Measurements from ENCODE around the gene HSD11B1. TPM values are rescaled to one million over a fixed set of nuclear protein-coding genes. Genes with fewer than 3 reads are reported as not detected.

The HSD11B1 gene
- polyA plus RNA-seq, 2 donors: 0.24 to 0.41 TPM

GRCh38 chr1:209747580-209748262, 43.1 kb downstream of the HSD11B1 start:
- Histone ChIP-seq H3K9me3 (ENCODE audit: control insufficient read depth in 2 of 2, insufficient read depth in 1 of 2, low read depth in 1 of 2, low read length in 1 of 2) (no peaks in the 10 kb centered on the region), H3K4me1 (ENCODE audit: control insufficient read depth in 2 of 2, insufficient read depth in 2 of 2, low read length in 1 of 2) (peaks cover 4 to 5% of the 10 kb centered on the region in 2 donors), H3K4me3 (ENCODE audit: low read depth in 1 of 2, low read length in 2 of 2) (peak overlapping the region; percentile 14 to 21), H3K27ac (ENCODE audit: low read depth in 2 of 2, low read length in 1 of 2) (peak overlapping the region in 1 of 2 donors; percentile 74), H3K36me3 (ENCODE audit: control insufficient read depth in 2 of 2, insufficient read depth in 2 of 2, low read length in 1 of 2) (no peaks in the 10 kb centered on the region), H3K27me3 (ENCODE audit: control insufficient read depth in 1 of 2, insufficient read depth in 2 of 2, low read length in 2 of 2) (no peaks in the 10 kb centered on the region)
- WGBS, 2 donors: 11 to 13% methylated on average over 37 of the region's 37 CpGs

- WGBS, 2 donors: 71 to 73% methylated on average over 4 of the region's 4 CpGs
- Histone ChIP-seq H3K9me3 (ENCODE audit: control insufficient read depth in 2 of 2, insufficient read depth in 1 of 2, low read depth in 1 of 2, low read length in 1 of 2) (no peaks in the 10 kb centered on the region), H3K36me3 (ENCODE audit: control insufficient read depth in 2 of 2, insufficient read depth in 2 of 2, low read length in 1 of 2) (no peaks in the 10 kb centered on the region), H3K4me1 (ENCODE audit: control insufficient read depth in 2 of 2, insufficient read depth in 2 of 2, low read length in 1 of 2) (peaks cover 4 to 5% of the 10 kb centered on the region in 2 donors), H3K27ac (ENCODE audit: low read depth in 2 of 2, low read length in 1 of 2) (no peak overlapping the region), H3K27me3 (ENCODE audit: control insufficient read depth in 1 of 2, insufficient read depth in 2 of 2, low read length in 2 of 2) (no peaks in the 10 kb centered on the region), H3K4me3 (ENCODE audit: low read depth in 1 of 2, low read length in 2 of 2) (no peak overlapping the region)
Measured at GRCh38 chr1:209748620-209749019, 44.0 kb downstream of the HSD11B1 start.

- Histone ChIP-seq H3K27me3 (ENCODE audit: control insufficient read depth in 1 of 2, insufficient read depth in 2 of 2, low read length in 2 of 2) (no peaks in the 10 kb centered on the region), H3K36me3 (ENCODE audit: control insufficient read depth in 2 of 2, insufficient read depth in 2 of 2, low read length in 1 of 2) (no peaks in the 10 kb centered on the region), H3K4me3 (ENCODE audit: low read depth in 1 of 2, low read length in 2 of 2) (no peak overlapping the region), H3K9me3 (ENCODE audit: control insufficient read depth in 2 of 2, insufficient read depth in 1 of 2, low read depth in 1 of 2, low read length in 1 of 2) (no peaks in the 10 kb centered on the region), H3K4me1 (ENCODE audit: control insufficient read depth in 2 of 2, insufficient read depth in 2 of 2, low read length in 1 of 2) (peaks cover 4 to 5% of the 10 kb centered on the region in 2 donors), H3K27ac (ENCODE audit: low read depth in 2 of 2, low read length in 1 of 2) (no peak overlapping the region)
- 61% methylated on average over 2 of the region's 2 CpGs for WGBS, 2 donors
Measured at GRCh38 chr1:209749205-209749604, 44.6 kb downstream of the HSD11B1 start.

GRCh38 chr1:209749670-209750323, 45.2 kb downstream of the HSD11B1 start:
- Histone ChIP-seq H3K4me3 (ENCODE audit: low read depth in 1 of 2, low read length in 2 of 2) (no peak overlapping the region), H3K27ac (ENCODE audit: low read depth in 2 of 2, low read length in 1 of 2) (no peak overlapping the region), H3K9me3 (ENCODE audit: control insufficient read depth in 2 of 2, insufficient read depth in 1 of 2, low read depth in 1 of 2, low read length in 1 of 2) (no peaks in the 10 kb centered on the region), H3K36me3 (ENCODE audit: control insufficient read depth in 2 of 2, insufficient read depth in 2 of 2, low read length in 1 of 2) (no peaks in the 10 kb centered on the region), H3K27me3 (ENCODE audit: control insufficient read depth in 1 of 2, insufficient read depth in 2 of 2, low read length in 2 of 2) (no peaks in the 10 kb centered on the region), H3K4me1 (ENCODE audit: control insufficient read depth in 2 of 2, insufficient read depth in 2 of 2, low read length in 1 of 2) (peaks cover 4 to 5% of the 10 kb centered on the region in 2 donors)
- 63 to 73% methylated on average over 6 of the region's 6 CpGs for WGBS, 2 donors

- 56 to 66% methylated on average over 5 of the region's 5 CpGs for WGBS, 2 donors
Measured at GRCh38 chr1:209751627-209752231, 47.1 kb downstream of the HSD11B1 start.

GRCh38 chr1:209752890-209753289, 48.2 kb downstream of the HSD11B1 start:
- Histone ChIP-seq H3K9me3 (ENCODE audit: control insufficient read depth in 2 of 2, insufficient read depth in 1 of 2, low read depth in 1 of 2, low read length in 1 of 2) (no peaks in the 10 kb centered on the region), H3K27me3 (ENCODE audit: control insufficient read depth in 1 of 2, insufficient read depth in 2 of 2, low read length in 2 of 2) (no peaks in the 10 kb centered on the region), H3K27ac (ENCODE audit: low read depth in 2 of 2, low read length in 1 of 2) (no peak overlapping the region), H3K4me1 (ENCODE audit: control insufficient read depth in 2 of 2, insufficient read depth in 2 of 2, low read length in 1 of 2) (no peaks in the 10 kb centered on the region), H3K4me3 (ENCODE audit: low read depth in 1 of 2, low read length in 2 of 2) (no peak overlapping the region), H3K36me3 (ENCODE audit: control insufficient read depth in 2 of 2, insufficient read depth in 2 of 2, low read length in 1 of 2) (no peaks in the 10 kb centered on the region)
- WGBS, 2 donors: 89 to 92% methylated on average over 3 of the region's 3 CpGs

More at GRCh38 chr1:209751627-209752231, 47.1 kb downstream of the HSD11B1 start:
- Histone ChIP-seq H3K27me3 (ENCODE audit: control insufficient read depth in 1 of 2, insufficient read depth in 2 of 2, low read length in 2 of 2) (no peaks in the 10 kb centered on the region), H3K27ac (ENCODE audit: low read depth in 2 of 2, low read length in 1 of 2) (peak overlapping the region in 1 of 2 donors; percentile 33), H3K4me1 (ENCODE audit: control insufficient read depth in 2 of 2, insufficient read depth in 2 of 2, low read length in 1 of 2) (peaks cover 4 to 5% of the 10 kb centered on the region in 2 donors), H3K36me3 (ENCODE audit: control insufficient read depth in 2 of 2, insufficient read depth in 2 of 2, low read length in 1 of 2) (no peaks in the 10 kb centered on the region), H3K4me3 (ENCODE audit: low read depth in 1 of 2, low read length in 2 of 2) (no peak overlapping the region), H3K9me3 (ENCODE audit: control insufficient read depth in 2 of 2, insufficient read depth in 1 of 2, low read depth in 1 of 2, low read length in 1 of 2) (no peaks in the 10 kb centered on the region)

- H3K4me1 ChIP-seq (ENCODE audit: control insufficient read depth in 2 of 2, insufficient read depth in 2 of 2, low read length in 1 of 2): no peaks in the 10 kb centered on the region
- no peaks in the 10 kb centered on the region for H3K36me3 ChIP-seq (ENCODE audit: control insufficient read depth in 2 of 2, insufficient read depth in 2 of 2, low read length in 1 of 2)
- H3K4me3 ChIP-seq (ENCODE audit: low read depth in 1 of 2, low read length in 2 of 2): no peak overlapping the region
- no peaks in the 10 kb centered on the region for H3K27me3 ChIP-seq (ENCODE audit: control insufficient read depth in 1 of 2, insufficient read depth in 2 of 2, low read length in 2 of 2)
- WGBS, 2 donors: 80 to 82% methylated on average over 1 of the region's 1 CpG
- no peaks in the 10 kb centered on the region for H3K9me3 ChIP-seq (ENCODE audit: control insufficient read depth in 2 of 2, insufficient read depth in 1 of 2, low read depth in 1 of 2, low read length in 1 of 2)
- H3K27ac ChIP-seq (ENCODE audit: low read depth in 2 of 2, low read length in 1 of 2): no peak overlapping the region
Measured at GRCh38 chr1:209755256-209755655, 50.6 kb downstream of the HSD11B1 start.

- Histone ChIP-seq H3K4me3 (ENCODE audit: low read depth in 1 of 2, low read length in 2 of 2) (peak within 1 kb of the TSS; percentile 30 to 35), H3K36me3 (ENCODE audit: control insufficient read depth in 2 of 2, insufficient read depth in 2 of 2, low read length in 1 of 2) (no peaks in the 10 kb centered on the region), H3K9me3 (ENCODE audit: control insufficient read depth in 2 of 2, insufficient read depth in 1 of 2, low read depth in 1 of 2, low read length in 1 of 2) (no peaks in the 10 kb centered on the region), H3K27me3 (ENCODE audit: control insufficient read depth in 1 of 2, insufficient read depth in 2 of 2, low read length in 2 of 2) (no peaks in the 10 kb centered on the region), H3K4me1 (ENCODE audit: control insufficient read depth in 2 of 2, insufficient read depth in 2 of 2, low read length in 1 of 2) (no peaks in the 10 kb centered on the region), H3K27ac (ENCODE audit: low read depth in 2 of 2, low read length in 1 of 2) (peak within 1 kb of the TSS; percentile 8 to 16)
- 62 to 72% methylated on average over 10 of the region's 10 CpGs for WGBS, 2 donors
Measured at GRCh38 chr1:209755926-209756614, 51.4 kb downstream of the HSD11B1 start, which contains the start of gene TRAF3IP3. Gene TRAF3IP3, plus strand, starts transcription at chr1:209756053. Its CDS starts 3,987 bp downstream, at chr1:209760040.

Data from esophagus (tissue), 2 donors.